Activated T-cell treated with anti-CD3 and anti-CD28 coated beads, Interleukin-2, amount 50 U/mL, for 24 hours (primary cell): ENCODE data around the gene CAPN12.
"Not testable (repeated sequence)": the region's sequence is repeated elsewhere in the genome, so short reads cannot be mapped to it uniquely, and the experiment has no call there.

Experiments used
- DNase-seq: peaks from one replicate; pipeline ENCODE4 v3.0.0-alpha.2; 2020
- H3K27ac Mint-ChIP-seq: 2 replicates; pipeline ENCODE4 v1.8.0; 2020; ENCODE audit warnings: mild to moderate bottlenecking, mixed read lengths
- H3K27me3 Mint-ChIP-seq: 2 replicates; pipeline ENCODE4 v1.8.0; 2020; ENCODE audit warnings: mixed read lengths
- H3K36me3 Mint-ChIP-seq: 2 replicates; pipeline ENCODE4 v1.8.0; 2020; ENCODE audit warnings: low read depth, mixed read lengths
- H3K4me1 Mint-ChIP-seq: 2 replicates; pipeline ENCODE4 v1.8.0; 2020; ENCODE audit warnings: low read depth, mixed read lengths
- H3K4me3 Mint-ChIP-seq: 2 replicates; pipeline ENCODE4 v1.8.0; 2020; ENCODE audit warnings: mild to moderate bottlenecking, moderate library complexity, mixed read lengths
- H3K9me3 Mint-ChIP-seq: 2 replicates; pipeline ENCODE4 v1.8.0; 2020; ENCODE audit warnings: mixed read lengths

The CAPN12 gene

GRCh38 chr19:38759590-38760003 lies 15.3 kb upstream of the CAPN12 start:
- DNase-seq, result no peak
- Mint-ChIP-seq H3K9me3 (no peaks in the 10 kb centered on the region), H3K27me3 (no peaks in the 10 kb centered on the region), H3K36me3 (no peaks in the 10 kb centered on the region), H3K4me1 (no peaks in the 10 kb centered on the region), H3K27ac (no peak overlapping the region), H3K4me3 (no peak overlapping the region)

GRCh38 chr19:38754196-38754595 lies 9.9 kb upstream of the CAPN12 start:
- H3K4me1 Mint-ChIP-seq, H3K36me3 Mint-ChIP-seq, DNase-seq, H3K27me3 Mint-ChIP-seq, H3K9me3 Mint-ChIP-seq, H3K27ac Mint-ChIP-seq, H3K4me3 Mint-ChIP-seq: not testable (repeated sequence)

GRCh38 chr19:38753783-38754182 lies 9.5 kb upstream of the CAPN12 start:
- not testable (repeated sequence) for H3K4me1 Mint-ChIP-seq, DNase-seq, H3K9me3 Mint-ChIP-seq, H3K36me3 Mint-ChIP-seq, H3K27ac Mint-ChIP-seq, H3K4me3 Mint-ChIP-seq, H3K27me3 Mint-ChIP-seq

- Mint-ChIP-seq H3K4me3 (no peak overlapping the region), H3K36me3 (no peaks in the 10 kb centered on the region), H3K27me3 (no peaks in the 10 kb centered on the region), H3K27ac (no peak overlapping the region), H3K9me3 (no peaks in the 10 kb centered on the region), H3K4me1 (no peaks in the 10 kb centered on the region)
- no peak for DNase-seq
Measured at GRCh38 chr19:38745316-38745715, 1.0 kb upstream of the CAPN12 start.

- Mint-ChIP-seq H3K4me1 (peaks cover 3% of the 10 kb centered on the region), H3K27me3 (no peaks in the 10 kb centered on the region), H3K4me3 (no peak overlapping the region), H3K9me3 (no peaks in the 10 kb centered on the region), H3K36me3 (no peaks in the 10 kb centered on the region), H3K27ac (no peak overlapping the region)
- DNase-seq, result no peak
Measured at GRCh38 chr19:38744874-38745273, 600 bp upstream of the CAPN12 start.

GRCh38 chr19:38743394-38744297 lies 628 bp downstream of the CAPN12 start:
- H3K9me3 Mint-ChIP-seq, result no peaks in the 10 kb centered on the region
- no peak overlapping the region for H3K4me3 Mint-ChIP-seq
- H3K36me3 Mint-ChIP-seq, result no peaks in the 10 kb centered on the region
- no peak overlapping the region for H3K27ac Mint-ChIP-seq
- peaks cover 10% of the 10 kb centered on the region for H3K4me1 Mint-ChIP-seq
- H3K27me3 Mint-ChIP-seq, result no peaks in the 10 kb centered on the region
- DNase-seq, result no peak

GRCh38 chr19:38742906-38743305 lies 1.4 kb downstream of the CAPN12 start:
- peaks cover 13% of the 10 kb centered on the region for H3K4me1 Mint-ChIP-seq
- H3K9me3 Mint-ChIP-seq, result no peaks in the 10 kb centered on the region
- H3K27me3 Mint-ChIP-seq, result peaks cover under 1% of the 10 kb centered on the region
- no peak overlapping the region for H3K27ac Mint-ChIP-seq
- H3K4me3 Mint-ChIP-seq, result no peak overlapping the region
- no peaks in the 10 kb centered on the region for H3K36me3 Mint-ChIP-seq
- no peak for DNase-seq

- H3K9me3 Mint-ChIP-seq, result no peaks in the 10 kb centered on the region
- no peak for DNase-seq
- no peaks in the 10 kb centered on the region for H3K36me3 Mint-ChIP-seq
- H3K4me3 Mint-ChIP-seq, result no peak overlapping the region
- peaks cover 5% of the 10 kb centered on the region for H3K27me3 Mint-ChIP-seq
- peaks cover 17% of the 10 kb centered on the region for H3K4me1 Mint-ChIP-seq
- no peak overlapping the region for H3K27ac Mint-ChIP-seq
Measured at GRCh38 chr19:38742296-38742695, 2.0 kb downstream of the CAPN12 start.

GRCh38 chr19:38741670-38742069 lies 2.6 kb downstream of the CAPN12 start:
- no peaks in the 10 kb centered on the region for H3K36me3 Mint-ChIP-seq
- H3K4me3 Mint-ChIP-seq, result no peak overlapping the region
- H3K27me3 Mint-ChIP-seq, result peaks cover 5% of the 10 kb centered on the region
- H3K27ac Mint-ChIP-seq, result no peak overlapping the region
- DNase-seq, result no peak
- H3K4me1 Mint-ChIP-seq, result peaks cover 17% of the 10 kb centered on the region
- H3K9me3 Mint-ChIP-seq, result no peaks in the 10 kb centered on the region

GRCh38 chr19:38740932-38741331 lies 3.3 kb downstream of the CAPN12 start:
- peaks cover 7% of the 10 kb centered on the region for H3K27me3 Mint-ChIP-seq
- peaks cover 22% of the 10 kb centered on the region for H3K4me1 Mint-ChIP-seq
- H3K36me3 Mint-ChIP-seq, result no peaks in the 10 kb centered on the region
- H3K27ac Mint-ChIP-seq, result no peak overlapping the region
- DNase-seq, result no peak
- H3K9me3 Mint-ChIP-seq, result no peaks in the 10 kb centered on the region
- no peak overlapping the region for H3K4me3 Mint-ChIP-seq

- no peaks in the 10 kb centered on the region for H3K36me3 Mint-ChIP-seq
- no peaks in the 10 kb centered on the region for H3K9me3 Mint-ChIP-seq
- DNase-seq, result no peak
- H3K4me1 Mint-ChIP-seq, result peaks cover 24% of the 10 kb centered on the region
- peaks cover 7% of the 10 kb centered on the region for H3K27me3 Mint-ChIP-seq
- no peak overlapping the region for H3K4me3 Mint-ChIP-seq
- H3K27ac Mint-ChIP-seq, result no peak overlapping the region
Measured at GRCh38 chr19:38740257-38740592, 4.0 kb downstream of the CAPN12 start.

GRCh38 chr19:38739440-38740256 lies 4.6 kb downstream of the CAPN12 start:
- no peak for DNase-seq
- H3K36me3 Mint-ChIP-seq, result no peaks in the 10 kb centered on the region
- H3K4me3 Mint-ChIP-seq, result no peak overlapping the region
- H3K27ac Mint-ChIP-seq, result no peak overlapping the region
- peaks cover 30% of the 10 kb centered on the region for H3K4me1 Mint-ChIP-seq
- peaks cover 7% of the 10 kb centered on the region for H3K27me3 Mint-ChIP-seq
- no peaks in the 10 kb centered on the region for H3K9me3 Mint-ChIP-seq

- Mint-ChIP-seq H3K27ac (peak overlapping the region; percentile 15), H3K4me1 (peaks cover 43% of the 10 kb centered on the region), H3K4me3 (peak overlapping the region; percentile 11), H3K36me3 (no peaks in the 10 kb centered on the region), H3K9me3 (no peaks in the 10 kb centered on the region), H3K27me3 (peaks cover 7% of the 10 kb centered on the region)
- no peak for DNase-seq
Measured at GRCh38 chr19:38737921-38738737, 6.1 kb downstream of the CAPN12 start.

GRCh38 chr19:38737281-38737865 lies 6.9 kb downstream of the CAPN12 start:
- no peaks in the 10 kb centered on the region for H3K9me3 Mint-ChIP-seq
- peak; percentile 37 for DNase-seq
- peaks cover 43% of the 10 kb centered on the region for H3K4me1 Mint-ChIP-seq
- peak overlapping the region; percentile 15 for H3K27ac Mint-ChIP-seq
- no peaks in the 10 kb centered on the region for H3K36me3 Mint-ChIP-seq
- H3K4me3 Mint-ChIP-seq, result peak overlapping the region; percentile 23
- H3K27me3 Mint-ChIP-seq, result peaks cover 7% of the 10 kb centered on the region
